Liver (tissue), 3 donors: Measurements from ENCODE around the gene MKNK2.

ENCODE experiments used
- ATF3 ChIP-seq: IDR thresholded peaks from 2 replicates; pipeline ENCODE4 v1.6.1; 2016; ENCODE audit warnings: antibody characterized with exemption
- RAD21 ChIP-seq, 2 donors: IDR thresholded peaks; 2 replicates each; pipeline ENCODE4 v1.6.1; 2016; ENCODE audit warnings: antibody characterized with exemption in 2 of 2, mild to moderate bottlenecking in 2 of 2
- SP1 ChIP-seq: IDR thresholded peaks from 2 replicates; pipeline ENCODE4 v1.6.1; 2018; ENCODE audit warnings: antibody characterized with exemption, mild to moderate bottlenecking
- YY1 ChIP-seq: IDR thresholded peaks from 2 replicates; pipeline ENCODE4 v1.6.1; 2016; ENCODE audit warnings: antibody characterized with exemption, mild to moderate bottlenecking
- TF ChIP-seq, protein P1 (sequence below): fragments of 150-350 bp; IDR thresholded peaks from 2 replicates; pipeline ENCODE4 v1.5.1; 2017; ENCODE audit warnings: improper control_type of control experiment, low read depth, low read length; ENCODE audit not compliant: missing input control
- donor health status: healthy.
- donor health status: healthy.

DNA sequence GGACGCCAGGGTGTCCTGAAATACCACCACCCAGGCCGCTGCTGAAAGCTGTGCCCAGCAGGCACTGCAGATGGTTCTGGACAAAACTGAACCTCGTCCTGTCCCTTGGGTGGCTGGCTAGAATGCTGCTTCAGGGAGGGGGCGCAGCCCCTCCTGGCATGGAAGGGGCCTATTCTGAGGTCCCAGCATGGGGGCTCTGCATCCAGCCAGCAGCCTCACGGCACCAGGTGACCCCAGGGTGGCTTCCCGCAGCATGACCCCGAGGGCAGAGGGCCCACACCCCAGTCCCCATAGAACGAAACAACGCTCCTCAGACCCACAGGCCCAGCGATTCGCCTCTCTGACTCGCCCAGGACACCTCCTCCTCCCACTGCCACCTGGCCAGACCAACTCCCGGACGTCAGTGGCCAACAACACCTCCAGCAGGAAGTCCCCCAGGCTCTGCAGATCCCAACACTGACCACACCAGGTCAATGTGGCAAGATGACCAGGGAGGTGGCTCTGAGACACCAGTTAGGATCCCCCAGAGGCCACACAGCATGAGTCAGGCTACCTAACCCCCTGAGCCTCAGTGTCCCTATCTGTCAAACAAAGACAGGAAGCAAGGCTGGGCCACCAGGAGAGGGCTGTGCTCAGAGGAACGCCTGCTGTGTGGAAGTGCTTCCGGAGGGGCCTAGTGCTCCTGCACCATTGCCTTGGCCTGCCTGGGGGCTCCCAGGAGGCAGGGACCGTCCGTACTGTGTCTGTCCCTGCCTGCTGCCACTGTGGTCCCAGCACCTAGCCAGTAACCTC lies 6.1 kb downstream of the MKNK2 start:
- no peak for TF ChIP-seq RAD21 (IDR thresholded peaks at IDR 0.05)
- TF ChIP-seq, protein P1, sequence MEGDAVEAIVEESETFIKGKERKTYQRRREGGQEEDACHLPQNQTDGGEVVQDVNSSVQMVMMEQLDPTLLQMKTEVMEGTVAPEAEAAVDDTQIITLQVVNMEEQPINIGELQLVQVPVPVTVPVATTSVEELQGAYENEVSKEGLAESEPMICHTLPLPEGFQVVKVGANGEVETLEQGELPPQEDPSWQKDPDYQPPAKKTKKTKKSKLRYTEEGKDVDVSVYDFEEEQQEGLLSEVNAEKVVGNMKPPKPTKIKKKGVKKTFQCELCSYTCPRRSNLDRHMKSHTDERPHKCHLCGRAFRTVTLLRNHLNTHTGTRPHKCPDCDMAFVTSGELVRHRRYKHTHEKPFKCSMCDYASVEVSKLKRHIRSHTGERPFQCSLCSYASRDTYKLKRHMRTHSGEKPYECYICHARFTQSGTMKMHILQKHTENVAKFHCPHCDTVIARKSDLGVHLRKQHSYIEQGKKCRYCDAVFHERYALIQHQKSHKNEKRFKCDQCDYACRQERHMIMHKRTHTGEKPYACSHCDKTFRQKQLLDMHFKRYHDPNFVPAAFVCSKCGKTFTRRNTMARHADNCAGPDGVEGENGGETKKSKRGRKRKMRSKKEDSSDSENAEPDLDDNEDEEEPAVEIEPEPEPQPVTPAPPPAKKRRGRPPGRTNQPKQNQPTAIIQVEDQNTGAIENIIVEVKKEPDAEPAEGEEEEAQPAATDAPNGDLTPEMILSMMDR, result no peak
- TF ChIP-seq SP1, result no peak
- TF ChIP-seq YY1, result no peak
- no peak for TF ChIP-seq ATF3
